Measurements from ENCODE around the gene MSRB3.

Gene MSRB3

GRCh38 chr12:65327207-65328076 is 49.0 kb downstream of the MSRB3 start:
- FAIRE-seq: no peak

- FAIRE-seq: no peak
Observed at GRCh38 chr12:65329721-65330120, 51.2 kb downstream of the MSRB3 start.

GRCh38 chr12:65330331-65330730 is 51.8 kb downstream of the MSRB3 start:
- no peak for FAIRE-seq

GRCh38 chr12:65331456-65331855 is 53.0 kb downstream of the MSRB3 start:
- FAIRE-seq: no peak

- FAIRE-seq: no peak
Observed at GRCh38 chr12:65333649-65334048, 55.2 kb downstream of the MSRB3 start.

GRCh38 chr12:65334521-65334920 is 56.0 kb downstream of the MSRB3 start:
- no peak for FAIRE-seq

- no peak for FAIRE-seq
Observed at GRCh38 chr12:65335021-65335714, 56.7 kb downstream of the MSRB3 start.

GRCh38 chr12:65335981-65336380 is 57.5 kb downstream of the MSRB3 start:
- no peak for FAIRE-seq

- FAIRE-seq: no peak
Observed at GRCh38 chr12:65339161-65339560, 60.7 kb downstream of the MSRB3 start.

GRCh38 chr12:65343230-65343629 is 64.7 kb downstream of the MSRB3 start:
- no peak for FAIRE-seq

GRCh38 chr12:65343801-65344200 is 65.3 kb downstream of the MSRB3 start:
- FAIRE-seq: no peak

GRCh38 chr12:65355461-65355860 is 77.0 kb downstream of the MSRB3 start:
- no peak for FAIRE-seq

- FAIRE-seq: no peak
Observed at GRCh38 chr12:65362234-65363031, 84.0 kb downstream of the MSRB3 start.

- FAIRE-seq: no peak
Observed at GRCh38 chr12:65364046-65364445, 85.6 kb downstream of the MSRB3 start.

- FAIRE-seq: no peak
Observed at GRCh38 chr12:65367396-65367795, 88.9 kb downstream of the MSRB3 start.

GRCh38 chr12:65368055-65368454 is 89.6 kb downstream of the MSRB3 start:
- no peak for FAIRE-seq

GRCh38 chr12:65372574-65372973 is 94.1 kb downstream of the MSRB3 start:
- FAIRE-seq: no peak

- no peak for FAIRE-seq
Observed at GRCh38 chr12:65384240-65384639, 105.8 kb downstream of the MSRB3 start.

- no peak for FAIRE-seq
Observed at GRCh38 chr12:65387396-65387795, 108.9 kb downstream of the MSRB3 start.

- no peak for FAIRE-seq
Observed at GRCh38 chr12:65389436-65389835, 111.0 kb downstream of the MSRB3 start.

- no peak for FAIRE-seq
Observed at GRCh38 chr12:65391711-65392110, 113.2 kb downstream of the MSRB3 start.

GRCh38 chr12:65392491-65392890 is 114.0 kb downstream of the MSRB3 start:
- FAIRE-seq: no peak

GRCh38 chr12:65403188-65403587 is 124.7 kb downstream of the MSRB3 start:
- FAIRE-seq: no peak
